H1 (cell line): ENCODE measurements around the gene PACSIN1. TPM values are rescaled to one million over a fixed set of nuclear protein-coding genes. Genes with fewer than 3 reads are reported as not detected.

ENCODE experiments used
- MAX ChIP-seq: IDR thresholded peaks from 2 replicates; pipeline ENCODE4 v1.6.1; 2012; ENCODE audit warnings: inconsistent platforms
- RNF2 ChIP-seq: fragments of 200-900, 300-1000 bp; sonication (generic); IDR thresholded peaks from 2 replicates; pipeline ENCODE4 v1.7.1; 2016; ENCODE audit warnings: borderline replicate concordance, low read depth, mild to moderate bottlenecking, antibody characterized with exemption, low read length; ENCODE audit not compliant: poor library complexity, severe bottlenecking; ENCODE audit errors: missing control alignments
- YY1 ChIP-seq: IDR thresholded peaks from 2 replicates; pipeline ENCODE4 v1.6.1; 2011; ENCODE audit warnings: low read depth, mild to moderate bottlenecking, low read length
- polyA plus RNA-seq, 7 experiments: library from polyadenylated mRNA; depleted of rRNA in 3 of 7; stranded (reverse) in 5 of 7; unstranded in 2 of 7; fragments of >200 nt in 5 of 7; fragments of 200-250 nt in 2 of 7; gene quantifications; 1 replicate in 5 of 7; 2 replicates in 1 of 7; 4 replicates in 1 of 7; pipeline versions ENCODE4 v1.2.1 to v1.2.3, GENCODE V29; 2011 to 2013; ENCODE audit warnings: missing spikeins in 2 of 7, mixed read lengths in 2 of 7
- total RNA-seq: library from RNA; stranded (reverse); fragmentation: NEBNext Ultra II Directional; extraction: Animal tissue kit (Norgen Biotek cat#: 25700); gene quantifications from 2 replicates; pipeline ENCODE4 v1.2.1, GENCODE V29; 2021

The PACSIN1 gene
- total and polyA plus RNA-seq, 2 of the 8 experiments (the other 6 are each of a cell fraction or from before 2014, with no cell fraction given) = 5.9 to 11.1 TPM

GRCh38 chr6:34511214-34511914, 45.5 kb downstream of the PACSIN1 start (continued):
- TF ChIP-seq RNF2 = no peak
- TF ChIP-seq MAX = no peak
- TF ChIP-seq YY1 = no peak
